ENCODE results near the gene SLC35F3. TPM values are rescaled to one million over a fixed set of nuclear protein-coding genes. Genes with fewer than 3 reads are reported as not detected.
"Not testable (repeated sequence)": the region's sequence is repeated elsewhere in the genome, so short reads cannot be mapped to it uniquely, and the experiment has no call there.

The SLC35F3 gene
- total RNA-seq, 2 donors from 2014 or later: 0.08 TPM; not detected in 1

DNA sequence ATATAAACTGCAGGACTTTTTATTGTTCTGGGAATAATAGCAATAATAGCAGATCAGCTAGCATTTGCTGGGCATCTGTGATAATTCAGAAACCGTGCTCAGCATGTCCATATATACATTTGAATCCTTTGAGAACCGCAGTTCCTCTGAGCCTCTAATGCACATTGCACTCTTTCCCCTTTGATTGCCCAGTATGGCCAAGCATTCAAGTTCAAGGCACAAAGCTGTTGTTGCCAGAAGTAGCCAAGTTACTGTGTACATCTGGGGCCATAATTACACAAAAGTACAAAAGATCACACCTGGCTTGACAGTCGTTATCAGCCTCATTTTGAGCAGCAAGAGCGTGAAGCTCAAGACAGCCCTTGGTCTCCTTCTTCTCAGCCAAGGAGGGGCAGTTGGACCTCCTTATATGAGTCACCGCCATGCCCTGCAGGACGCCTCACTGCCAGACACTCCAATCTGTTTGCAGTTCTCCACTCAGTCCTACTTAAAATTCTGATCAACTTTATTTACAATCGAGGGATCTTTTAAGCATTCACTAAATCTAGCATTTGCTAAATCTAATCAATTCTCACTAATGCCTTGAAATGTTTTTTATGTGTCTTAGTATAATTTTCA lies 216.0 kb downstream of the SLC35F3 start:
- ATAC-seq (no peak), DNase-seq (no peak)
- intact Hi-C loops (cut with DNase I): no loop called here

DNA sequence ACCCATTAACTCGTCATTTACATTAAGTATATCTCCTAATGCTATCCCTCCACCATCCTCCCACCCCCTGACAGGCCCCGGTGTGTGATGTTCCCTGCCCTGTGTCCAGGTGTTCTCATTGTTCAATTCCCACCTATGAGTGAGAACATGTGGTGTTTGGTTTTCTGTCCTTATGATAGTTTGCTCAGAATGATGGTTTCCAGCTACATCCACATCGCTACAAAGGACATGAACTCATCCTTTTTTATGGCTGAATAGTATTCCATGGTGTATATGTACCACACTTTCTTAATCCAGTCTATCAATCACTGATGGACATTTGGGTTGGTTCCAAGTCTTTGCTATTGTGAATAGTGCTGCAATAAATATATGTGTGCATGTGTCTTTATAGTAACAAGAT lies 217.2 kb downstream of the SLC35F3 start:
- DNase-seq; intact Hi-C loops (cut with DNase I); ATAC-seq: not testable (repeated sequence)

DNA sequence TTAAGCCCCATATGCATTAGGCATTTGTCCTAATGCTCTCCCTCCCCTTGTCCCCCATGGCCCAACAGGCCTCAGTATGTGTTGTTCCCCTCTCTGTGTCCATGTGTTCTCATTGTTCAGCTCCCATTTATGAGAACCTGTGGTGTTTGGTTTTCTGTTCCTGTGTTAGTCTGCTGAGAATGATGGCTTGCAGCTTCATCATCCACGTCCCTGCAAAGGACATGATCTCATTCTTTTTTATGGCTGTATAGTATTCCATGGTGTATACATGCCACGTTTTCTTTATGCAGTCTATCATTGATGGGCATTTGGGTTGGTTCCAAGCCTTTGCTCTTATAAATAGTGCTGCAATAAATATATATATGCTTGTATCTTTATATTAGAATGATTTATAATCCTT lies 218.1 kb downstream of the SLC35F3 start:
- DNase-seq; intact Hi-C loops (cut with DNase I); ATAC-seq: not testable (repeated sequence)

DNA sequence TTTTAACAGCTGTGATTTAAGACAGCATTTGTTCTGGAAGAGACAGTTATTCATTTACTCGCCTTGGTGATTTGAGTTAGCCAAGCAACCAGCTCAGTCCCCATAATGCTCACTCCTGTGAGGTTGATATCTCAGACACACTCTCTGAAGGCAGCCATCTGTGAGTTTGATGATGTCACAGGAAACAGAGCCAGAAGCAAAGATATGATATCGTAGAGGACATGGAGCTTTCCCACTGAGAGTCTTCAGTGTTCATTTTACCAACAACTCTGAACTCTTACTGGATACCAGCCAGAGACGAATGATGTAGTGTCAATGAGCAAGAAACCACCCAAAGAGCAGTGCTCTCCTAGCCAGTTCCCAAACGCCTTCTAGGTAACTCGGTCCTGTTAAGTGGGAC lies 219.4 kb downstream of the SLC35F3 start:
- no peak for ATAC-seq
- no peak for DNase-seq
- intact Hi-C loops (cut with DNase I): no loop called here

DNA sequence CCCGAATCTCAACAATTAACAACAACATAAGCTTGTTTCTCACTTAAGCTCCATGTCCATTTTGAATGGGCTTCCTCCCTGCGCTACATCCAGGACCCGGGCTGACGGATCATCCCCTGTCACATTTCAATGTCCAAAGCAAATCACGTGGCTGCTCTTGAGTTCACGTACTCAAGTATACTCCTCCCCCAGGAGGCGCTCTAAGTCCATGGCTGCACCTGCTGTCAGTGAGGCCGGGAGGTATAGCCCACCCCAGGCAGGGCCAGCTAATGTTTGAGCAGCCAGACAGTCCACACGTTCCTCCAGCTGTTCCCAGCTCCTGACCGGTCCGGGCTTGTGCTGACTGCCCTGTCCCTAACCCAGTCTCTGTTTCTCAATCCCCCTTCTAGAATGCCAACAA lies 220.8 kb downstream of the SLC35F3 start:
- DNase-seq (no peak), ATAC-seq (no peak)
- intact Hi-C loops (cut with DNase I): no loop called here

DNA sequence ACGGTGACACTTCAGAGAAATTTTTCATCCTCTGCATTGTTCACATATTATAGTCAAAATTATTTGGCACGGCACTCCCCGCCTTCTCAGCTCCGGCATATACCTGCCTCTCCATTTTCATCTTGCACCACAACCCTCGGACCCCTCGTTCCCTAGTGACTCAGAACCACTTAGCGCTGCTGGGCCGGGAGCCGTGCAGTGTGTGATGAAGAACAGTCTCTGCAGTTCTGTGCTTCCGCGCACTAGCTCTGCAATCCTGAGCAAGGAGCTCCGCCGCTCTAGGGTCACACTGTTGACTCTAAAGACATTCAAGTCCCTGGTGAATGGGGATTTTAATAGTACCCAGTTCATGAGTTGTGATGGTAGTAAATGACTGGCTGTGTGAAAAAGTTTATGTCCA lies 221.2 kb downstream of the SLC35F3 start:
- ATAC-seq (no peak), DNase-seq (no peak)
- intact Hi-C loops (cut with DNase I): no loop called here

DNA sequence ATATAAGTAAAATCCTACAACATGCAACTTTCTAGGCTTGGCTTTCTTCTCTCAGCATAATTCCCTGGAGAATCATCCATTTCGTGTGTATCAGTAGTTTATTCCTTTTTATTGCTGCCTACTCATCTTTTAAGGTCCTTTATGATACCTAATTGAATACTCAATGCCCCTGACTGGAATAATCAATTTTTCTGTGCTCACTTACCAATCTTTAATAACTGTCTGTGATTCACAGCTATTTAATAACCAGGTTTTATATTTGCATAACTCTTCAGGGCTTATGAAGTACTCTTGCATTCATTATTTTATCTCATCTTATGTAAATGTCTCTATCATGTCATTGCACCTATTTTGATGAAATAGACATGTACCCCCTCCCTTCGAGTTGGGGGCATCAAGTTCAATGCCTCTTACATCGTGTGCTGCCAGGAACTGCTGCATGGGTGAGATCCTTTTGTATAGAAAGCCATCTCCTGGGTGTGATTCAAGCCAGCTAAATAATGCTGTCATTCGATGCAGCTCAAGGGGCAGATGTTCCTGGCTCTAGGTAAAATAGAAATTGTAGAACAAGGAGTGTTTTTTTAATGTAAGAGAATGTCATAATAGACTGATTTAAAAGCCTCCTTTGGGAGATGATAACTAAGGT lies 222.7 kb downstream of the SLC35F3 start:
- no peak for ATAC-seq
- intact Hi-C loops (cut with DNase I): no loop called here
- DNase-seq: no peak

DNA sequence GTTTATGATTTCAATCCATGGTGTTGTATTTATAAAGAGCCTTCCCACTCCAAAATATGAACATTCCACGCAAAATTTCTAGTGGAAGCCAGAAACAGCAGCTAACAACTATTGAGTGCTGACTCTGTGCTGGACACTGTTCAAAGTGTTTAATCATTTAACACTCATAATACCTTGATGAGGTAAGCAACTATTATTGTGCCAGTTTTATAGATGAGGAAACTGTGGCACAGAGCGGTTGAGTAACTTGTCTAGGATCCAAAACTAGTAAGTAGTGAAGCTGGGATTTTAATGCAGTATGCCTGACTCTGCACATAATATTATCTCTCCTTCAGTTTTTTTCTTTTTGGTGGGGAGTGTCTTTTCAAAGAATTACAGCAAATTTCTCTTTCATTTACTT lies 228.3 kb downstream of the SLC35F3 start:
- no peak for ATAC-seq
- intact Hi-C loops (cut with DNase I): no loop called here
- DNase-seq: no peak

DNA sequence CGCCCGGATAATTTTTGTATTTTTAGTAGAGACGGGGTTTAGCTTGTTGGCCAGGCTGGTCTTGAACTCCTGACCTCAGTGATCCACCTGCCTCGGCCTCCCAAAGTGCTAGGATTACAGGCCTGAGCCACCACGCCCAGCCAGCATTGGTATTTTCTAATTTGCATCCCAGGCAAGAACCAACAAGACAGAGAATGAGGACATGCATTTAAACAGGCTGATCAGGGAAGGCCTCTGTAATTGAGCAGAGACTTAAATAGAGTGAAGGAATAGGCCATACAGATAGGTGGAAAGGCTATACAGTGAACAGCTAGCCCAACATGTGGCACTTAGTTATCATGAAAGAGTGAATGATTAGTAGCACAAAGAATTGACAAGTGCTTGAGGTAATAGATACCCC lies 230.4 kb downstream of the SLC35F3 start:
- intact Hi-C loops (cut with DNase I): no loop called here
- ATAC-seq (no peak), DNase-seq (no peak)

DNA sequence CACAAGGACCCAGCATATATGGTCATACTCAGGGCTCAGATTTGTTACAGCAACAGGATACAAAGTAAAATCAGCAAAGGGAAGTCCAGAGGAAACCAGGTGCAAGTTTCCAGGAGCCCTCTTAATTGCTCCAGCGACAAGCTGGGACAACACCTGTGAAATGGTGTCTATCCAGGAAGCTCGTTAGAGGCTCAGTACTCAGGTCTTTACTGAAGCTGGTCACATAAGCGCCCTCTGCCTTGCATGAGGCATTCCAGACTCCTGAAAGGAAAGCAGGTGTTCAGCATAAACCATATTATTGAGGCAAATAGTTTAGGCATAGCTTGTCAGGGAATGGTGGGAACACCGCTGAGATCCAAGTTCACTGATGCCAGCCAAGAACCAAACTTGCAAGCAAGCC lies 231.0 kb downstream of the SLC35F3 start:
- ATAC-seq (no peak), DNase-seq (no peak)
- intact Hi-C loops (cut with DNase I): no loop called here

DNA sequence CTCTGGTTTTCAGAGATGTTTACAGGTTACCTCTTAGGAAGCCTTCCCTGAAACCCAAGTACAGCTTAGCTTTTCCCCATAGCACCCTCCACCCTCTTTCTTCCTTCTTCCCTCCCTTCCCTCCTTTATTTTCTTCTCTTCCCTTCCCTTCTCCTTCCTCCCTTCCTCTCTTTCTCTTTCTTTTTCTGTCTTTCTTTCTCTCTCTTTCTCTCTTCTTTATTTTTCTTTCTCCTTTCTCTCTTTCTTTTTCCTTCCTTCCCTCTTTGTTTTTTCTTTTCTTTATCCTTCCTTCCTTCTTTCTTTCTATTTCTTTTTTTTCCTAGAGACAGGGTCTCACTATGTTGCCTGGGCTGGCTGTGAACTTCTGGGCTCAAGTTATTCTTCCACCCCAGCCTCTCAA lies 231.6 kb downstream of the SLC35F3 start:
- intact Hi-C loops (cut with DNase I): no loop called here
- ATAC-seq: no peak
- no peak for DNase-seq

DNA sequence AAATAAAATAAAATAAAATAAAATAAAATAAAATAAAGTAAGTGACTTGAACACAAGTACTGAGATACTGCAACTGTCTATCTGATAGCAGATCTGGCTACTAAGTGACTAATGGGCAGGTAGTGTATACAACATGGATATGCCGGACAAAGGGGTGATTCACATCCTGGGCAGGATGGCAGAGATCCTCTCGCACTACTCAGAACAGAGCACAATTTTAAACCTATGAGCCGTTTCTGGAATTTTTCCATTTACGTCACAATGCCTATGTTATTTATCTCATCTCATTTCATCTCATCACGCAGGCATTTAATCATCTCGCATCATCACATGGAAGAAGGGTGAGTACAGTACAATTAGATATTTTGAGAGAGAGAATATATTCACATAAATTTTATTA lies 235.5 kb downstream of the SLC35F3 start:
- intact Hi-C loops (cut with DNase I): no loop called here
- ATAC-seq (no peak), DNase-seq (no peak)

DNA sequence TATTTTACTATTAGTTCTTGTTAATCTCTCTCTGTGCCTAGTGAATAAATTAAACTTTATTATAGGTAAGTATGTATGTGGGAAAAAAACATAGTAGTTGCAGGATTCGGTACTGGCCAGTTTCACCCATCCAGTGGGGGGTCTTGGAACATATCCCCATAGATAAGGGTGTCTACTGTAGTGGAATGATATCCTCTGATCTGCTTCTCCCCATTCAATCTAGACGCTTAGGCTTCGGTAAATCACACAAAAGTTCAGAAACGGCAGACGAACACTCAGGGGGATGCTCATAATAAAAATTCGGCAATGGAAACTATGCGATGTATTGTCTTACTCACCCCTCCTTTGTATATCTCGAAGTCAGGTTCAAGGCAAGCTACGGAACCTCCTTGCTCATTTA lies 235.9 kb downstream of the SLC35F3 start:
- ATAC-seq: no peak
- no peak for DNase-seq
- intact Hi-C loops (cut with DNase I): no loop called here

DNA sequence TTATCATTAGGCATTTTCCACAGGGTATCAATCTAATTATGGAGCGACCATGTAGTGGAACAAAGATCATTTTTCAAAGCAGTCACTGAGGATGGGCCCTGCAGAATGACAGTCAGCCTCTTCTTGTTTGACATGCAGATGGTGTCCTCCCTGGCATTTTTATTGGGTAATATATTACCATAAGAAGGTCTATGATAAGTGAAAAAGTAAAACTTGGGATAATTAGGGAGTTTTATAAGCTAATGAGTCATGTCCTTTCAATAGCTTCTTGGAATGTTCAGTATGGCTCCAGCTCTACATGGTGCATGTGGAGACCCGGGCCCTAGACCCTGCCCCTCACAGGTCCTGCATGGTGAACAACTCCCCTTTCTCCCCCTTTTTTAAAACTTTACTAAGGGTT lies 236.5 kb downstream of the SLC35F3 start:
- intact Hi-C loops (cut with DNase I): no loop called here
- no peak for ATAC-seq
- no peak for DNase-seq

DNA sequence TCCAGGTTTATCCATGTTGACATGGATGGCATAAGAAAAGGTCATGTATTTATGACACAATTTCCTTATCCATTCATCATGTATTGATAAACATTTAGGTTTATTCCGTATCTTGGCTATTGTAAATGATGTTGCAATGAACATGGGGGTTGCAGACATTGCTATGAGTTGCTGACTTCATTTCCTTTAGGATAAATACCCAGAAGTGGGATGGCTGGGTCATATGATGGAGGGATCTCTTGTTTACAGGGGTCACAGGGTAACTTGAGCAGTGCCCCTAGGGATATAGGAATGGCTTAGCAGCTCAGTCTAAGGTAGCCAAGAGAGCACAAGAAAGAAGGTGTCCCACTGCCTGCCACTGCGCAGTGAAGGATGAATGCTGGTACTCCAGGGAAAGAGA lies 239.2 kb downstream of the SLC35F3 start:
- intact Hi-C loops (cut with DNase I): no loop called here
- no peak for DNase-seq
- ATAC-seq: no peak

DNA sequence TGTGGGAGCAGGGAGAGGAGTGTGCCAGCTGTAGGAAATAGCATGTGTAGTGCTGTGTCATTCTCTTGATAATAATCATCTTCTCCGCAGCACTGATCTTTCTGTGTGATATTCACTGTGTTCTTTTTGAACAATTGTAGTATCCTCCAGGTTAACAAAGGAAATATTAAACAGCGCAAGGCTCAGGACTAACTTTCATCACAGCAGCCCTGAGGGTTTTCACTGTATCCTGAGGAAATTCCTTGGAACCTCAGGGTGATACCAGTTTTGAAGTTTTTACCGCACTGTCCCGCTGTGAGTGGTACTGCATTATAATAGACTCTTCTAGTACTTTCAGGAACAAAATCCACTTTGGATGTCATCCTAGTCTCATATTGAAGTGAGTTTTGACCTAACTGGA lies 240.4 kb downstream of the SLC35F3 start:
- DNase-seq (no peak), ATAC-seq (no peak)
- intact Hi-C loops (cut with DNase I): no loop called here

DNA sequence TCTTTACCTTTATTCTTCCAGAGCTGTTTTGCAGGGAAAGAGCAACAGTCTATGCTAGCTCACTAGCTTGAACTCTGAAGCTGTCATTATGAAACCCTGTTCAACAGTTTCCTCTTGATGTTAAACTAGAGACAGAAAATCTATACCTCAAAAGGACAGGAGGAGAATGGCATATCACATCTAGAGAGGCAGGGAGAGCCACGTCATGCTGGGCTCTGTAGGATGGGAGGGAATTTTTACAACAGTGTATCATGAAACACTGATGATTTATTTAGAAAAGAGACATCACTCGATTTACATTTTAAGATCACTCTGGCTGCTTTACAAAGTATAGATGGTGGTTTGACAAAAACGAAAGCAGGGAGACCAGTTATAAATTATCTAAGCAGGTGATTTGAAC lies 243.9 kb downstream of the SLC35F3 start:
- DNase-seq (no peak), ATAC-seq (no peak)
- intact Hi-C loops (cut with DNase I): no loop called here

DNA sequence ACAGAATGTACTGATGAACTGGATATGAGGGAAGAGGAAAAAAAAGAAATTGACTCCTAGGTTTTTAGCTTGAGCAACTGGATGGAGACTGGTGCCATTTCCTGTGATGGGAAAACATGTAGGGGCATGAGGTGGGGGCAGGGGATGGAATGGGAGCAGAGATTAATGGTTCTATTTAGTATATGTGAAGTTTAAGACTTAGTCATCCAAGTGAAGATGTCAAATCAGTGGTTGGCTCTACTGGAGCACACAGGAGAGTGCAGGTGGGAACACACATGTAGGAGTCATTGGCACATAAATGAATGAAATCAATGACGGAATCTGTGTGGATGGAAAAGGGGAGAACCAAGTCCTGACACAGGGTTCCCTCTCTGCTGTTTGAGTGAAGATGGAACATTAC lies 244.3 kb downstream of the SLC35F3 start:
- ATAC-seq: no peak
- intact Hi-C loops (cut with DNase I): no loop called here
- no peak for DNase-seq

DNA sequence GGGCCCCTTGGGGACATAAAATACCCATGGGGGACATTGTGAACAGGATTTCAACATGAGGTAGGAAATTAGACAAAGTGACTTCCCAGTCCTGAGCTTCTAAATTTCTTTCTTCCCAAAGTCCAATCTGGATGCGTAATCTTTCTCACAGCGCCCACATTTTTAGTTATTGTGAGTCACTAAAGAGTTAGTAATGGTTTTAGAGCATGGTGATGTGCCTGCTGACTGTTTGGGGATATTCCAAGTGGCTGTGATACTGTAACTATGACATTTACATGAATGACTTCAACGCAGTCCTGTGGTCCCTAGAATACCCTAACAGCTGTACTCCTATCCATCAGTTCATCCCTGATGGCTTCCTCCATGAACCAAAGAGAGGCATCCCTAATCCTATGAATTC lies 244.7 kb downstream of the SLC35F3 start:
- ATAC-seq: no peak
- DNase-seq: no peak
- intact Hi-C loops (cut with DNase I): no loop called here

DNA sequence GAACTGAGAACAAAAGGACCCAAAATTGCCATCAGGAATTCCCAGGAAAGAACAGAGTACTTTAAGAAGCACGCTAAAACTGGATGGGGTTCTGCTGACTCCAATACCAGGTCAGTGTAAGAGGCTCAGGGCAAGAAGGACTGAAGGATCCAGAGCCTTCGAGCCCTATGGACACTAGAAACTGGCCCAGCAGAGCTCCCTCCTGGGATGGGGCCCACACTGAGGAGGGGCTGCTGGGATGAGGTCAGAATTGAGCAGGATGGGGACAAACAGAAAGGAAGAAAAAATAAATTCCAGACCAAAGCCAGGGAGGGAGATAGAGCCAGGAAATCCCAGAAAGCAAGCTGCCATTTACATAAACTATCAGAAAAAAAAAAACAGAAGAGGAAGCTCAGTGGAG lies 246.4 kb downstream of the SLC35F3 start:
- ATAC-seq (no peak), DNase-seq (no peak)
- intact Hi-C loops (cut with DNase I): no loop called here

DNA sequence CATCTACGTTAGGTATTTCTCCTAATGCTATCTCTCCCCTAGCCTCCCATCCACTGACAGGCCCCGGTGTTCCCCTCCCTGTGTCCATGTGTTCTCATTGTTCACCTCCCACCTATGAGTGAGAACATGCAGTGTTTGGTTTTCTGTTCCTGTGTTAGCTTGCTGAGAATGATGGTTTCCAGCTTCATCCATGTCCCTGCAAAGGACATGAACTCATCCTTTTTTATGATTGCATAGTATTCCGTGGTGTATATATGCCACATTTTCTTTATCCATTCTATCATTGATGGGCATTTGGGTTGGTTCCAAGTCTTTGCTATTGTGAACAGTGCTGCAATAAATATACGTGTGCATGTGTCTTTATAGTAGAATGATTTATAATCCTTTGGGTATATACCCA lies 247.9 kb downstream of the SLC35F3 start:
- ATAC-seq; DNase-seq; intact Hi-C loops (cut with DNase I): not testable (repeated sequence)
